Measurements from ENCODE around the gene SMPD3. TPM values are rescaled to one million over a fixed set of nuclear protein-coding genes. Genes with fewer than 3 reads are reported as not detected.

Gene SMPD3
- total and polyA plus RNA-seq, 9 donors = 0.40 to 31.4 (median 2.2) TPM

DNA sequence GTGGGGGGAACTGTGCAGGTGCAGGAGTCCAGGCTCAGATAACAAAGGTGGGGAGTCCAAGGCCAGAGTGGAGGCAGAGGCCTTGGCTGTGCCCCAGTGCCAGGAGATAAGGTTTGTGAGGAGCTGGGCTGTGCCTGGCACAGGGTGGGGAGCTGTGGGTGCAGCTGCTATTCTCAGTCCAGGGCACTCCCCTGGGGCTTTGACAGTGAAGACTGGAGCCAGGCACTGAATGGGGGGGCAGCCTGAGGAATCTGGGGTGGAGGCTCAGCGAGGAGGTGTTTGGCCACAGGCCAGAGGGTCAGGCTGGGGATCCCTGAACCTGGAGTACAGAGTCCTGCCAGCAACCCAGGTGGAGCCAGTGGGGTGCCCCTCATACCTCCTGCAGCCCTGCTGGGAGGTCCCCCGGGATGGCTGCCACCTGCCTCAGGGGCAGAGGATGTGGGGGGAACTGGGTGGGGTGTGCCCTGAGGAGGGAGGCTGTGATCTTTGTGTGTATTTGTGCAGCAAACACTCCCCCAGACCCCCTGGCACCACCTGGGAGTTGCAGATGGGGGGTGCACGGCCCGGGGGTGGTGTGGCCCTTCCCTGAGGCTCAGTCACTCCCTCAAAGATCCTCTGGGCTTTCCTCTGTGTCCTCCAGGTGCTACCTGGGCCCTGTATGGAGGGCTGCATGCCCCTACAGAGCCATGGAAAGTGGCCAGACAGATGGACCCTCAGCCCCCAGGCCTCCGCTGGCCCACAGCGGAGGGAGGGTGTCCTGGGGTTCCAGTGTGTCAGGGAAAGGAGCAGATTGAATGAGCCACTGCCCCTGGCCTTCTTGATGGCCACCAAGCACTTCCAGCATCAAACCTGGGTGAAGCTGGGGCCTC, 44.5 kb upstream of the SMPD3 start:
- TF ChIP-seq, protein P1, sequence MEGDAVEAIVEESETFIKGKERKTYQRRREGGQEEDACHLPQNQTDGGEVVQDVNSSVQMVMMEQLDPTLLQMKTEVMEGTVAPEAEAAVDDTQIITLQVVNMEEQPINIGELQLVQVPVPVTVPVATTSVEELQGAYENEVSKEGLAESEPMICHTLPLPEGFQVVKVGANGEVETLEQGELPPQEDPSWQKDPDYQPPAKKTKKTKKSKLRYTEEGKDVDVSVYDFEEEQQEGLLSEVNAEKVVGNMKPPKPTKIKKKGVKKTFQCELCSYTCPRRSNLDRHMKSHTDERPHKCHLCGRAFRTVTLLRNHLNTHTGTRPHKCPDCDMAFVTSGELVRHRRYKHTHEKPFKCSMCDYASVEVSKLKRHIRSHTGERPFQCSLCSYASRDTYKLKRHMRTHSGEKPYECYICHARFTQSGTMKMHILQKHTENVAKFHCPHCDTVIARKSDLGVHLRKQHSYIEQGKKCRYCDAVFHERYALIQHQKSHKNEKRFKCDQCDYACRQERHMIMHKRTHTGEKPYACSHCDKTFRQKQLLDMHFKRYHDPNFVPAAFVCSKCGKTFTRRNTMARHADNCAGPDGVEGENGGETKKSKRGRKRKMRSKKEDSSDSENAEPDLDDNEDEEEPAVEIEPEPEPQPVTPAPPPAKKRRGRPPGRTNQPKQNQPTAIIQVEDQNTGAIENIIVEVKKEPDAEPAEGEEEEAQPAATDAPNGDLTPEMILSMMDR (IDR thresholded peaks at IDR 0.05) = no peak
- no peak for TF ChIP-seq POLR2A (IDR thresholded peaks at IDR 0.05)
- no peaks in the 10 kb centered on the region for H3K27me3 ChIP-seq
- no peak overlapping the region for H3K27ac ChIP-seq
- no peaks in the 10 kb centered on the region for H3K9me3 ChIP-seq
- intact Hi-C loops (cut with DNase I) = no loop called here
- H3K36me3 ChIP-seq = no peaks in the 10 kb centered on the region
- WGBS, 3 donors = 58 to 73% (median 61%) methylated on average over 4 to 6 of the region's 6 CpGs
- no peak overlapping the region for H3K4me3 ChIP-seq
- DNase-seq = no peak
- no peaks in the 10 kb centered on the region for H3K4me1 ChIP-seq (ENCODE audit: insufficient read depth)

DNA sequence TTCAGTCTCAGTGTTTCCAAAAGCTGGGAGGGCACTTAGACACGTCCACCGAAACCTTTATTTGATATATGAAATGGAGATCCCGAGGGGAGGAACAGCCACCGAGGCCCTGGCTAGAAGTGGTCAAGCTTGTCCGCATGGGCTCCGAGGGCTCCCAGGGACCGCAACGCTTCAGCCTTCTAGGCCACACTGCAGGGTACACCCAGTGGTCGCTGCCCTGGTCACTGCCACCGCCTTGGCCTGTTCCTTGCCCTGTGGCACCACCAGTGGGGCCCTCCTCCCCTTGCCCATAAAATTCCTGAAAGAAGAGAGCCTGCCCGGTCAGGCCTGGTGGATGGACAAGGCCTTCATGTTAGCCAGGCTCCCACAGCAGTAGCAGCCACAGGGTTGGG, 43.8 kb upstream of the SMPD3 start:
- Histone ChIP-seq H3K36me3 (no peaks in the 10 kb centered on the region), H3K9me3 (no peaks in the 10 kb centered on the region), H3K27ac (no peak overlapping the region), H3K4me3 (no peak overlapping the region), H3K27me3 (no peaks in the 10 kb centered on the region), H3K4me1 (ENCODE audit: insufficient read depth) (no peaks in the 10 kb centered on the region)
- intact Hi-C loops (cut with DNase I) = no loop called here
- no peak for DNase-seq
- no peak for TF ChIP-seq POLR2A (IDR thresholded peaks at IDR 0.05)
- no peak for TF ChIP-seq EP300 (IDR thresholded peaks at IDR 0.05)
- TF ChIP-seq, protein P1 (IDR thresholded peaks at IDR 0.05) = no peak
- 87 to 93% (median 89%) methylated on average over 11 of the region's 11 CpGs for WGBS, 3 donors

DNA sequence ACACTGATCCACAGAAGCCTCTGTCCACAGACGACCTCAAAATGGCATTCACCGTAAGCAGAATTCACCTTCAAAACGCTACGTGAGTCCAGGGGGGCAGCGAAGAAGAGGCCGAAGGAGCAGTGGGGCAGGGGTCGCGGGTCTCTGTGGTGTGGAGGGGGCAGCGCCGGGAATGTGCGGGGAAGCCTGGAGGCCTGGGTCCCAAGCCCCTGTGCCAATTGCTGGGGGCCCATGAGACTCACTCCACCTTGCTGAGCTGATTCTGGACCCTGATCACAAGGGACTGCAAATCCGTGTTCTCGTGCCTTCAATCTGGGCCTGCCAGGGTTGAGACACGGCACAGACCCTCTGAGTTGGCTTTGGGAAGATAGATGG, 43.3 kb upstream of the SMPD3 start:
- 89 to 91% (median 89%) methylated on average over 14 of the region's 14 CpGs for WGBS, 3 donors
- no peak overlapping the region for H3K4me3 ChIP-seq
- H3K27ac ChIP-seq = no peak overlapping the region
- H3K36me3 ChIP-seq = no peaks in the 10 kb centered on the region
- intact Hi-C loops (cut with DNase I) = no loop called here
- H3K9me3 ChIP-seq = no peaks in the 10 kb centered on the region
- no peaks in the 10 kb centered on the region for H3K27me3 ChIP-seq
- H3K4me1 ChIP-seq (ENCODE audit: insufficient read depth) = no peaks in the 10 kb centered on the region
- TF ChIP-seq POLR2A (IDR thresholded peaks at IDR 0.05) = no peak
- TF ChIP-seq, protein P1 (IDR thresholded peaks at IDR 0.05) = no peak
- no peak for DNase-seq

DNA sequence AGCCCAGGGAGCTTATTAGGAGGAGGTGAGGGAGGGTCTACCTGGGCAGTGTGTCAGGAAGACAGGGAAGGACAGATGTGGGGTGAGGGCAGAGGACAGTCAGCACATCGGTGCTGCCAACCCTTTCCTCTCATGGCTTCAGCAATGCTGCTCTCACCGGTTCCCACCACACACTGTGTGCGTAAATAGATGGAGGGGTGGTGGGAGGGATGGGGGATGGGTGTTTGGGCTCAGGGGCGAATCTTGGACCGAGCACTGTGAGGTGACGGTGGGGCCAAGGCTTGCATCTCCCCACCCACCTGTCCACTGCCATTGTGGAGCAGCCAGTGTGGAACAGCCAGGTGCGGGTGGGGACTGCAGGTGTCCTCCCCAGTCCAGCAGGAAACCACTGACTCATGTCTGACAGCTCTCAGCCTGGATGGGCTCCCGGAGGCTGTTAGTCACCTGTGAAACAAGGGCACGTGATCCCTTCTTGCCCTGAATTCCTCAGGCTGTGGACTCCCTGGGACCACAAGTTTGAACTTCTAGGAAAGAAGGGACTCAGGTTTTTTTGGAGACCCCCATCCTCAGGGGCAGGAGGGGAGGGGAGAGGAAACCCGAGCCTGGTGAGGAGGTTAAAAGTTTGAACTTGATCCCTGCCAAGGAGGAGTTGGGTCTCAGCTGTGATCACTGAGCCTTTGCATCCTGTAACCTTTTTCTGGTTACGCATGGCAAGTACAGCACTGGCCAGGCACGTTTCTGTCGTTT, 42.7 kb upstream of the SMPD3 start:
- TF ChIP-seq, protein P1 (IDR thresholded peaks at IDR 0.05) = no peak
- TF ChIP-seq POLR2A (IDR thresholded peaks at IDR 0.05) (no peak), EP300 (IDR thresholded peaks at IDR 0.05) (no peak)
- no peak overlapping the region for H3K4me3 ChIP-seq
- intact Hi-C loops (cut with DNase I) = no loop called here
- no peaks in the 10 kb centered on the region for H3K4me1 ChIP-seq (ENCODE audit: insufficient read depth)
- H3K27ac ChIP-seq = no peak overlapping the region
- no peak for DNase-seq
- 59 to 67% (median 63%) methylated on average over 13 of the region's 13 CpGs for WGBS, 3 donors
- H3K27me3 ChIP-seq = no peaks in the 10 kb centered on the region
- no peaks in the 10 kb centered on the region for H3K36me3 ChIP-seq
- no peaks in the 10 kb centered on the region for H3K9me3 ChIP-seq
